B cell (primary cell): ENCODE results near the gene ANKFN1. TPM values are rescaled to one million over a fixed set of nuclear protein-coding genes. Genes with fewer than 3 reads are reported as not detected.

Source experiments
- ATAC-seq: fragments of 200-7000 bp; cut with Tn5 transposase; one replicate; pipeline ENCODE4 v1.10.0; 2021; ENCODE audit warnings: low read depth, mild to moderate bottlenecking, moderate number of reproducible peaks, moderate library complexity
- CTCF ChIA-PET: fragments of 350-600 bp; sonication (Branson Sonifier 250); formaldehyde crosslinking; loops from one replicate; lab custom pipeline; 2021; ENCODE audit warnings: antibody characterized with exemption, inconsistent platforms; lab: Charles Lee
- POLR2A ChIA-PET: fragments of 350-600 bp; sonication (Branson Sonifier 250); formaldehyde crosslinking; loops from one replicate; lab custom pipeline; 2021; ENCODE audit warnings: antibody characterized with exemption; lab: Charles Lee
- DNase-seq: peaks from one replicate; pipeline ENCODE4 v3.0.0; 2013
- H2AFZ ChIP-seq: 2 replicates; pipeline ENCODE4 v1.6.1; 2012; ENCODE audit warnings: mild to moderate bottlenecking, low read depth, low read length; ENCODE audit not compliant: insufficient read depth, poor library complexity, severe bottlenecking
- H3K27ac ChIP-seq, 2 donors: 1 replicate in 1 of 2; 2 replicates in 1 of 2; pipeline ENCODE4 v1.5.1; 2012 to 2013; ENCODE audit warnings: low read length in 2 of 2, mild to moderate bottlenecking in 2 of 2, moderate library complexity in 1 of 2
- H3K27me3 ChIP-seq, 4 experiments: fragments of 200-600 bp in 1 of 4; sonication (generic) in 1 of 4; replicated peaks in 1 of 4; 1 replicate in 2 of 4; 2 replicates in 2 of 4; pipeline versions ENCODE4 v1.6.1 to v1.7.0; 2013 to 2016; ENCODE audit warnings: low read length in 3 of 4, mild to moderate bottlenecking in 2 of 4, mixed read lengths in 1 of 4, moderate library complexity in 1 of 4; ENCODE audit not compliant: insufficient read depth in 4 of 4, control insufficient read depth in 3 of 4; ENCODE audit errors: control extremely low read depth in 1 of 4
- H3K36me3 ChIP-seq, 2 experiments: replicated peaks in 1 of 2; 1 replicate in 1 of 2; 2 replicates in 1 of 2; pipeline versions ENCODE4 v1.6.1 to v1.7.1; 2013; ENCODE audit warnings: low read length in 1 of 2; ENCODE audit not compliant: insufficient read depth in 2 of 2, control insufficient read depth in 1 of 2; ENCODE audit errors: control extremely low read depth in 1 of 2, extremely low read depth in 1 of 2
- H3K4me1 ChIP-seq, 2 donors: fragments of 200-600 bp in 1 of 2; sonication (generic) in 1 of 2; 1 replicate in 1 of 2; 2 replicates in 1 of 2; pipeline versions ENCODE4 v1.5.1 to v1.6.1; 2013 to 2017; ENCODE audit warnings: low read length in 2 of 2; ENCODE audit not compliant: control insufficient read depth in 2 of 2, insufficient read depth in 2 of 2
- H3K4me2 ChIP-seq: replicated peaks from 2 replicates; pipeline ENCODE3; 2012; ENCODE audit warnings: mild to moderate bottlenecking, low read depth, low read length; ENCODE audit not compliant: poor library complexity, severe bottlenecking
- H3K4me3 ChIP-seq, 5 experiments: fragments of 200-600 bp in 1 of 5; sonication (generic) in 1 of 5; 1 replicate in 3 of 5; 2 replicates in 2 of 5; pipeline versions ENCODE4 v1.5.1 to v1.7.0; 2011 to 2016; ENCODE audit warnings: low read length in 4 of 5, mild to moderate bottlenecking in 4 of 5, low read depth in 2 of 5, control low read depth in 1 of 5, moderate library complexity in 1 of 5; ENCODE audit not compliant: insufficient read depth in 1 of 5; ENCODE audit errors: control extremely low read depth in 1 of 5, extremely low read depth in 1 of 5
- H3K79me2 ChIP-seq: fragments of 200-600 bp; sonication (generic); one replicate; pipeline ENCODE4 v1.6.0; 2016; ENCODE audit warnings: low read length; ENCODE audit not compliant: control insufficient read depth, insufficient read depth
- H3K9ac ChIP-seq: fragments of 200-600 bp; sonication (generic); 2 replicates; pipeline ENCODE4 v1.6.1; 2017; ENCODE audit warnings: mild to moderate bottlenecking, low read length, moderate library complexity
- H3K9me3 ChIP-seq, 3 donors: one replicate each; pipeline versions ENCODE4 v1.6.1 to v1.7.1; 2013; ENCODE audit warnings: low read length in 2 of 3; ENCODE audit not compliant: control insufficient read depth in 2 of 3, insufficient read depth in 1 of 3; ENCODE audit errors: control extremely low read depth in 1 of 3
- H4K20me1 ChIP-seq: 2 replicates; pipeline ENCODE4 v1.6.0; 2012; ENCODE audit warnings: mild to moderate bottlenecking, low read length; ENCODE audit not compliant: insufficient read depth, control insufficient read depth, poor library complexity, severe bottlenecking
- H3K27ac Mint-ChIP-seq: one replicate; pipeline ENCODE4 v1.8.0; 2021; ENCODE audit warnings: mixed read lengths
- H3K27me3 Mint-ChIP-seq: one replicate; pipeline ENCODE4 v1.8.0; 2021; ENCODE audit warnings: mixed read lengths
- H3K4me1 Mint-ChIP-seq: one replicate; pipeline ENCODE4 v1.8.0; 2021; ENCODE audit warnings: mixed read lengths
- H3K4me3 Mint-ChIP-seq: one replicate; pipeline ENCODE4 v1.8.0; 2021; ENCODE audit warnings: mixed read lengths
- H3K9me3 Mint-ChIP-seq: one replicate; pipeline ENCODE4 v1.8.0; 2022; ENCODE audit warnings: mixed read lengths; ENCODE audit not compliant: insufficient read depth
- EZH2 ChIP-seq: IDR thresholded peaks from 2 replicates; pipeline ENCODE4 v1.6.1; 2012; ENCODE audit warnings: borderline replicate concordance, low read depth, mild to moderate bottlenecking, moderate library complexity, low read length; ENCODE audit not compliant: insufficient read depth, poor library complexity, severe bottlenecking
- WGBS: methylation state at CpG from one replicate; pipeline ENCODE4 v1.1.5; 2013; ENCODE audit warnings: missing lambda C conversion rate; ENCODE audit not compliant: insufficient coverage; 5-methylcytosine and 5-hydroxymethylcytosine counted together
- intact Hi-C: fragments of 100-400 bp; cut with micrococcal nuclease; formaldehyde crosslinking; loops from one replicate; pipeline ENCODE4 v1.10.0; 2022
- polyA plus RNA-seq: library from polyadenylated mRNA; depleted of rRNA; stranded (reverse); fragments of >200 nt; gene quantifications from 2 replicates; pipeline ENCODE4 v1.2.3, GENCODE V29; 2012
- total RNA-seq, 2 donors: library from RNA; stranded (reverse); fragments of 120-200 nt in 1 of 2; gene quantifications; 1 replicate in 1 of 2; 2 replicates in 1 of 2; pipeline versions ENCODE4 v1.2.3 to v1.2.4, GENCODE V29; 2013 to 2022
- TF ChIP-seq, protein P1 (sequence below): fragments of 200-600 bp; IDR thresholded peaks from one replicate; pipeline ENCODE4 v1.8.0; 2022; ENCODE audit warnings: antibody characterized with exemption, mild to moderate bottlenecking

Gene ANKFN1
- total and polyA plus RNA-seq, 2 donors (not counting 1 experiment from before 2014, with no cell fraction given) = not detected

DNA sequence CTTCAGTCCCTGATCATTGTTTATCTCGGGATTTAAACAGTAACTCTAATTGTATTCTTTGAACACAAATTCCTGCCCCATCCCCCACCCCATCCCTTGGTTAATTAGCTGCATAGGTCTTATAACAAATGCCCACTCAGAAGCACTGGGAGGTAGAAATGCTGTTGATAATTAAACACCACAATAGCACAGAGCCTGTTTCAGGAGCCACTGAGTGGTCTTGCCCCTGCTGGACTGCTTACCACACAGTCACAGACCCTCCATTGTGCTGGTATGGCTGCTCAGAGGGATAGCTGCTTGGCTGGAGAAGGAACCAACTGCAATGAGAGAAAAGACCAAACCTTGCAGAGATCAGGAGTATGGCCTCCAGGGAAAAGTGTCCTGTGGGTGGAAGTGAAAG lies 214.1 kb downstream of the ANKFN1 start:
- ATAC-seq = no peak
- Mint-ChIP-seq H3K27me3 (peaks cover 3% of the 10 kb centered on the region), H3K27ac (no peak overlapping the region), H3K4me3 (no peak overlapping the region), H3K9me3 (no peaks in the 10 kb centered on the region), H3K4me1 (no peaks in the 10 kb centered on the region)
- no peaks in the 10 kb centered on the region for H3K79me2 ChIP-seq
- H3K9me3 ChIP-seq = no peaks in the 10 kb centered on the region
- no peaks in the 10 kb centered on the region for H3K36me3 ChIP-seq
- CTCF ChIA-PET = no interaction called here
- WGBS = no CpG with 5 or more reads among the region's 1 CpG
- H2AFZ ChIP-seq = no peak overlapping the region
- H3K4me2 ChIP-seq = no peak overlapping the region
- POLR2A ChIA-PET = no interaction called here
- no peak for TF ChIP-seq EZH2
- TF ChIP-seq, protein P1, sequence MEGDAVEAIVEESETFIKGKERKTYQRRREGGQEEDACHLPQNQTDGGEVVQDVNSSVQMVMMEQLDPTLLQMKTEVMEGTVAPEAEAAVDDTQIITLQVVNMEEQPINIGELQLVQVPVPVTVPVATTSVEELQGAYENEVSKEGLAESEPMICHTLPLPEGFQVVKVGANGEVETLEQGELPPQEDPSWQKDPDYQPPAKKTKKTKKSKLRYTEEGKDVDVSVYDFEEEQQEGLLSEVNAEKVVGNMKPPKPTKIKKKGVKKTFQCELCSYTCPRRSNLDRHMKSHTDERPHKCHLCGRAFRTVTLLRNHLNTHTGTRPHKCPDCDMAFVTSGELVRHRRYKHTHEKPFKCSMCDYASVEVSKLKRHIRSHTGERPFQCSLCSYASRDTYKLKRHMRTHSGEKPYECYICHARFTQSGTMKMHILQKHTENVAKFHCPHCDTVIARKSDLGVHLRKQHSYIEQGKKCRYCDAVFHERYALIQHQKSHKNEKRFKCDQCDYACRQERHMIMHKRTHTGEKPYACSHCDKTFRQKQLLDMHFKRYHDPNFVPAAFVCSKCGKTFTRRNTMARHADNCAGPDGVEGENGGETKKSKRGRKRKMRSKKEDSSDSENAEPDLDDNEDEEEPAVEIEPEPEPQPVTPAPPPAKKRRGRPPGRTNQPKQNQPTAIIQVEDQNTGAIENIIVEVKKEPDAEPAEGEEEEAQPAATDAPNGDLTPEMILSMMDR = no peak
- no peaks in the 10 kb centered on the region for H4K20me1 ChIP-seq
- H3K9ac ChIP-seq = no peak overlapping the region
- H3K27ac ChIP-seq = no peak overlapping the region
- no peak for DNase-seq
- intact Hi-C loops = no loop called here
- H3K4me1 ChIP-seq = no peaks in the 10 kb centered on the region
- H3K4me3 ChIP-seq = no peak overlapping the region
- peaks cover 0 to 3% (median 0%) of the 10 kb centered on the region in 4 experiments for H3K27me3 ChIP-seq

DNA sequence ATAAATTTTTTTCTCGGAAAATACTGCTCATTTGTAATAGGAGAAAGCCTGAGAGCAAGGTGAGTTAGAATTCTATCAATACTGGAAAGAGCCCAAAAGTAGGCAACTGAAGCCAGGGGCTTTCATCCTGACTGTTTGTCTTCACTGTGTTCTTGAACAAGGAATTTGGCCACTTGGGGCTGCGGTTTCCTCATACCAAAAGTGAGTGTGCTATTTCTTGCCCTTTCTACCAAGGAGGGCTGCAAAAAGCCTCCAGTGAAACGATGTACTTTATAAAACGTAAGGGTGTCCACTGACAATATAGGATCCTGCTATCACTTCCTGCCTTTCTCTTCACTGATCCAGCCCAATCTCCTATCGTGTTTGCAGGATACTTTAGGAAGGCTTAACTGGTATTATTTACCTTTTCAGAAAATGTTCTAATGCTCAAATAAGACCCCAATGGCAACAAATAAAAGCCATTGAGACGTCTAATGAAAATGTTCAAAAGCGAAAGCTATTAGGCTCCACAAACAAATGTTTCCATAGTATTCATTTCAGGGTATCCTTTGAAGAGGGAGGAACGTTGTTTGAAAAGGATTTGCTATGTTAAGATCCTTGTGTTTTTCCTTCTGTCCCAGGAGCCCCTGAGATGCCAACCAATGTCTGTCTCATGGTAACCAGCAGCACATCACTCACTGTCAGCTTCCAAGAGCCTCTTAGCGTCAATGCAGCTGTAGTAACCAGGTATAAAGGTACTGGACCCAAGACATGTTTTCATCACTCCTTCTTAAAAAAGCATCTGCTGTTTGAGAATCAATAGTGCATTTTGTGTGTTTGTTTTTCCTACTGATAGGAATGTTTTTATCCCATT lies 220.9 kb downstream of the ANKFN1 start:
- no peaks in the 10 kb centered on the region for H3K9me3 ChIP-seq
- no peak overlapping the region for H3K27ac ChIP-seq
- CTCF ChIA-PET = no interaction called here
- H2AFZ ChIP-seq = no peak overlapping the region
- no peaks in the 10 kb centered on the region for H3K27me3 Mint-ChIP-seq
- no peak overlapping the region for H3K4me3 Mint-ChIP-seq
- H3K4me1 Mint-ChIP-seq = no peaks in the 10 kb centered on the region
- no peaks in the 10 kb centered on the region for H3K9me3 Mint-ChIP-seq
- H3K79me2 ChIP-seq = no peaks in the 10 kb centered on the region
- TF ChIP-seq, protein P1 = no peak
- TF ChIP-seq EZH2 = no peak
- intact Hi-C loops = no loop called here
- no peak for DNase-seq
- H3K27ac Mint-ChIP-seq = no peak overlapping the region
- no peaks in the 10 kb centered on the region for H3K36me3 ChIP-seq
- ATAC-seq = no peak
- H3K4me1 ChIP-seq = no peaks in the 10 kb centered on the region
- POLR2A ChIA-PET = no interaction called here
- no peaks in the 10 kb centered on the region for H4K20me1 ChIP-seq
- 91% methylated on average over 2 of the region's 9 CpGs for WGBS
- peaks cover 0 to 3% (median 0%) of the 10 kb centered on the region in 4 experiments for H3K27me3 ChIP-seq
- no peak overlapping the region for H3K4me2 ChIP-seq
- no peak overlapping the region for H3K4me3 ChIP-seq
- H3K9ac ChIP-seq = no peak overlapping the region
